ENCODE data around the gene MYO5B. TPM values are rescaled to one million over a fixed set of nuclear protein-coding genes. Genes with fewer than 3 reads are reported as not detected.

MYO5B gene
- total and polyA plus RNA-seq, 9 of the 15 experiments (the other 6 are each of a cell fraction or from before 2014, with no cell fraction given), result 0.07 to 0.42 (median 0.28) TPM

DNA sequence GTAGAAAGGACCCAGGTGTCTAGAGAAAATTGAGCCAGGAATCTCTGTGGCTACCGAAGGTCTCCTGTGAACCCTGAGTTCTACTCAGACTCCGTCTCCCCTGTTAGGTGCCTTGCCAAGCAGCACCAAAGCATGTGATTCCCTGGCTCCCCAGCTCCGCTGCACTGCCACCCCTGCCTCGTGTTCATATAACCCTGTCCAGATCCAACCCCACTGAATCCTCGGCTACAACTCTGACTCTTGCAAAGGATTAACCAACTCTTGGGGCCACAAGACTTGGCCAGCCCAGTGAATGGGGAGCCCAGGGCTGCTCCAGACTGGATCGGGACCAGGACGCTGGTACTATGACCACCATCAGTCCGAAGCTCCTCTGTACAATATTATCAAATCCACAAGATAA is 344.3 kb downstream of the MYO5B start:
- 10% methylated on average over 8 of the region's 8 CpGs for WGBS (ENCODE audit: insufficient coverage, low coverage, missing lambda C conversion rate)
- in situ Hi-C loops (cut with MboI), result loop anchor here (25.0 kb wide), 1 partner anchor 1163 kb away; no protein-coding TSS in a partner anchor
- intact Hi-C loops (cut with micrococcal nuclease), result loop anchor here (10.0 kb wide), 2 partner anchors 86 to 116 kb away; no protein-coding TSS in a partner anchor
- H3K4me3 ChIP-seq, result no peak overlapping the region
- H3K9me1 ChIP-seq (ENCODE audit: control insufficient read depth, insufficient read depth, low read length), result no peaks in the 10 kb centered on the region
- no TSS peak for BruUV-seq (replicated peaks)
- H4K20me1 ChIP-seq (replicated peaks; ENCODE audit: control insufficient read depth, insufficient read depth, low read length), result no peaks in the 10 kb centered on the region
- H3K9me3 ChIP-seq (replicated peaks; ENCODE audit: control insufficient read depth, insufficient read depth, low read depth, low read length), result no peaks in the 10 kb centered on the region
- no peak overlapping the region for H3K9ac ChIP-seq (ENCODE audit: insufficient read depth in 1 of 2, low read depth in 2 of 2, low read length in 2 of 2)
- DNase-seq (ENCODE audit: extremely low read depth in 1 of 4, low spot score in 3 of 4) (no peak), FAIRE-seq (no peak), ATAC-seq (no peak)
- ChIA-PET CTCF (ENCODE audit: low intra/inter-chr PET ratio) (no interaction called here), POLR2A (interaction anchor here (1.5 to 2.0 kb wide), 2 partner anchors 10 to 12 kb away, joined by 3 to 5 read pairs; no protein-coding TSS in a partner anchor)
- H3K79me2 ChIP-seq (ENCODE audit: control insufficient read depth, insufficient read depth, low read length), result no peaks in the 10 kb centered on the region
- TF ChIP-seq DACH1 (IDR thresholded peaks at IDR 0.05; ENCODE audit: partially characterized antibody) (no peak), E2F3 (CRISPR knock-in tag; IDR thresholded peaks at IDR 0.05) (no peak), U2AF1 (optimal IDR thresholded peaks at IDR 0.05; ENCODE audit: low read depth, low read length) (no peak), PTBP1 (IDR thresholded peaks at IDR 0.05; ENCODE audit: low read depth, low read length) (no peak), KLF10 (CRISPR knock-in tag; IDR thresholded peaks at IDR 0.05) (no peak), YY1 (IDR thresholded peaks at IDR 0.05; ENCODE audit: borderline replicate concordance in 1 of 3, control insufficient read depth in 1 of 3, extremely low read depth in 1 of 3, insufficient read depth in 3 of 3, insufficient read length in 1 of 3, insufficient replicate concordance in 2 of 3, low read depth in 1 of 3, low read length in 2 of 3) (no peak), ZNF174 (CRISPR knock-in tag; IDR thresholded peaks at IDR 0.05) (no peak), SREBF1 (IDR thresholded peaks at IDR 0.05; ENCODE audit: borderline replicate concordance, low read depth, low read length) (no peak), SMARCE1 (IDR thresholded peaks at IDR 0.05) (no peak), DPF2 (IDR thresholded peaks at IDR 0.05) (no peak), HDAC6 (IDR thresholded peaks at IDR 0.05; ENCODE audit: low read depth, low read length) (no peak)
- TF ChIP-seq, protein P1, sequence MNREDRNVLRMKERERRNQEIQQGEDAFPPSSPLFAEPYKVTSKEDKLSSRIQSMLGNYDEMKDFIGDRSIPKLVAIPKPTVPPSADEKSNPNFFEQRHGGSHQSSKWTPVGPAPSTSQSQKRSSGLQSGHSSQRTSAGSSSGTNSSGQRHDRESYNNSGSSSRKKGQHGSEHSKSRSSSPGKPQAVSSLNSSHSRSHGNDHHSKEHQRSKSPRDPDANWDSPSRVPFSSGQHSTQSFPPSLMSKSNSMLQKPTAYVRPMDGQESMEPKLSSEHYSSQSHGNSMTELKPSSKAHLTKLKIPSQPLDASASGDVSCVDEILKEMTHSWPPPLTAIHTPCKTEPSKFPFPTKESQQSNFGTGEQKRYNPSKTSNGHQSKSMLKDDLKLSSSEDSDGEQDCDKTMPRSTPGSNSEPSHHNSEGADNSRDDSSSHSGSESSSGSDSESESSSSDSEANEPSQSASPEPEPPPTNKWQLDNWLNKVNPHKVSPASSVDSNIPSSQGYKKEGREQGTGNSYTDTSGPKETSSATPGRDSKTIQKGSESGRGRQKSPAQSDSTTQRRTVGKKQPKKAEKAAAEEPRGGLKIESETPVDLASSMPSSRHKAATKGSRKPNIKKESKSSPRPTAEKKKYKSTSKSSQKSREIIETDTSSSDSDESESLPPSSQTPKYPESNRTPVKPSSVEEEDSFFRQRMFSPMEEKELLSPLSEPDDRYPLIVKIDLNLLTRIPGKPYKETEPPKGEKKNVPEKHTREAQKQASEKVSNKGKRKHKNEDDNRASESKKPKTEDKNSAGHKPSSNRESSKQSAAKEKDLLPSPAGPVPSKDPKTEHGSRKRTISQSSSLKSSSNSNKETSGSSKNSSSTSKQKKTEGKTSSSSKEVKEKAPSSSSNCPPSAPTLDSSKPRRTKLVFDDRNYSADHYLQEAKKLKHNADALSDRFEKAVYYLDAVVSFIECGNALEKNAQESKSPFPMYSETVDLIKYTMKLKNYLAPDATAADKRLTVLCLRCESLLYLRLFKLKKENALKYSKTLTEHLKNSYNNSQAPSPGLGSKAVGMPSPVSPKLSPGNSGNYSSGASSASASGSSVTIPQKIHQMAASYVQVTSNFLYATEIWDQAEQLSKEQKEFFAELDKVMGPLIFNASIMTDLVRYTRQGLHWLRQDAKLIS (CRISPR knock-in tag; IDR thresholded peaks at IDR 0.05), result no peak
- TF ChIP-seq, protein P2, sequence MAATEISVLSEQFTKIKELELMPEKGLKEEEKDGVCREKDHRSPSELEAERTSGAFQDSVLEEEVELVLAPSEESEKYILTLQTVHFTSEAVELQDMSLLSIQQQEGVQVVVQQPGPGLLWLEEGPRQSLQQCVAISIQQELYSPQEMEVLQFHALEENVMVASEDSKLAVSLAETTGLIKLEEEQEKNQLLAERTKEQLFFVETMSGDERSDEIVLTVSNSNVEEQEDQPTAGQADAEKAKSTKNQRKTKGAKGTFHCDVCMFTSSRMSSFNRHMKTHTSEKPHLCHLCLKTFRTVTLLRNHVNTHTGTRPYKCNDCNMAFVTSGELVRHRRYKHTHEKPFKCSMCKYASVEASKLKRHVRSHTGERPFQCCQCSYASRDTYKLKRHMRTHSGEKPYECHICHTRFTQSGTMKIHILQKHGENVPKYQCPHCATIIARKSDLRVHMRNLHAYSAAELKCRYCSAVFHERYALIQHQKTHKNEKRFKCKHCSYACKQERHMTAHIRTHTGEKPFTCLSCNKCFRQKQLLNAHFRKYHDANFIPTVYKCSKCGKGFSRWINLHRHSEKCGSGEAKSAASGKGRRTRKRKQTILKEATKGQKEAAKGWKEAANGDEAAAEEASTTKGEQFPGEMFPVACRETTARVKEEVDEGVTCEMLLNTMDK (IDR thresholded peaks at IDR 0.05; ENCODE audit: borderline replicate concordance, insufficient read depth, low read depth, low read length, poor library complexity, severe bottlenecking), result no peak
- peaks cover 0 to 32% of the 10 kb centered on the region in 2 experiments; a peak in 3 of 5 replicates for H3K27me3 ChIP-seq (ENCODE audit: control insufficient read depth in 2 of 2, insufficient read depth in 2 of 2, low read length in 2 of 2)
- H3K36me3 ChIP-seq (ENCODE audit: control insufficient read depth, insufficient read depth, low read length), result no peaks in the 10 kb centered on the region
- H3K4me2 ChIP-seq (ENCODE audit: insufficient read depth, low read length), result no peak overlapping the region
- no peak overlapping the region for H3K27ac ChIP-seq (ENCODE audit: extremely low read depth, low read depth, low read length)
- H3K4me1 ChIP-seq (replicated peaks in 1 of 2; ENCODE audit: control insufficient read depth in 2 of 2, insufficient read depth in 2 of 2, low read length in 2 of 2), result no peaks in the 10 kb centered on the region; a peak in 1 of 5 replicates
- no peak overlapping the region for H2AFZ ChIP-seq (ENCODE audit: low read depth, low read length)
